Tibial nerve (tissue), 4 donors: ENCODE measurements around the gene BICDL2. TPM values are rescaled to one million over a fixed set of nuclear protein-coding genes. Genes with fewer than 3 reads are reported as not detected.
"Not testable (repeated sequence)": the region's sequence is repeated elsewhere in the genome, so short reads cannot be mapped to it uniquely, and the experiment has no call there.

Source experiments
- DNase-seq, 2 donors: peaks; one replicate each; pipeline ENCODE4 v3.0.0-alpha.2; 2019; ENCODE audit warnings: low spot score in 2 of 2
- H3K27ac ChIP-seq, 4 donors: fragments of 200-600 bp; sonication (generic) in 3 of 4; one replicate each; pipeline ENCODE4 v1.5.1; 2017 to 2019; ENCODE audit warnings: mild to moderate bottlenecking in 1 of 4
- H3K27me3 ChIP-seq, 2 donors: fragments of 200-600 bp; sonication (generic) in 1 of 2; one replicate each; pipeline versions ENCODE4 v1.5.1 to v1.6.0; 2017 to 2019
- H3K36me3 ChIP-seq, 3 donors: fragments of 200-600 bp; sonication (generic); one replicate each; pipeline ENCODE4 v1.5.1; 2018 to 2019
- H3K4me1 ChIP-seq, 4 donors: fragments of 200-600 bp; sonication (generic) in 3 of 4; one replicate each; pipeline ENCODE4 v1.5.1; 2017 to 2019
- H3K4me3 ChIP-seq, 4 donors: fragments of 200-600 bp; sonication (generic) in 3 of 4; one replicate each; pipeline ENCODE4 v1.5.1; 2017 to 2019; ENCODE audit warnings: mild to moderate bottlenecking in 1 of 4, moderate library complexity in 1 of 4
- H3K9me3 ChIP-seq, 4 donors: fragments of 200-600 bp; sonication (generic) in 3 of 4; one replicate each; pipeline ENCODE4 v1.5.1; 2017 to 2019
- CTCF ChIP-seq, 5 experiments: fragments of 200-600 bp in 3 of 5; fragments of 450-650 bp in 2 of 5; sonication (generic) in 3 of 5; IDR thresholded peaks; one replicate each; pipeline ENCODE4 v1.5.1; 2016 to 2019; ENCODE audit warnings: antibody characterized with exemption in 5 of 5, mild to moderate bottlenecking in 3 of 5, moderate library complexity in 2 of 5
- EP300 ChIP-seq, 2 donors: sonication (generic); formaldehyde crosslinking; IDR thresholded peaks; one replicate each; pipeline ENCODE4 v1.6.1; 2017; ENCODE audit warnings: antibody characterized with exemption in 2 of 2, mild to moderate bottlenecking in 1 of 2
- POLR2A ChIP-seq, 2 donors: fragments of 450-650 bp; IDR thresholded peaks; one replicate each; pipeline ENCODE4 v1.6.1; 2017; ENCODE audit warnings: antibody characterized with exemption in 2 of 2, mild to moderate bottlenecking in 2 of 2, moderate library complexity in 2 of 2
- WGBS, 2 donors: methylation state at CpG; one replicate each; pipeline ENCODE4 v1.1.5; 2018; 5-methylcytosine and 5-hydroxymethylcytosine counted together
- total RNA-seq, 4 donors: library from RNA; depleted of rRNA; stranded (reverse); fragments of >200 nt; gene quantifications; one replicate each; pipeline ENCODE4 v1.1.0, GENCODE V29; 2016

Gene BICDL2
- total RNA-seq, 4 donors from 2014 or later, result not detected

- no peaks in the 10 kb centered on the region for H3K36me3 ChIP-seq
- H3K27me3 ChIP-seq, result peaks cover 0 to 18% of the 10 kb centered on the region in 2 donors
- 83 to 87% methylated on average over 7 of the region's 7 CpGs for WGBS, 2 donors
- no peak overlapping the region for H3K27ac ChIP-seq
- H3K4me1 ChIP-seq, result no peaks in the 10 kb centered on the region
- TF ChIP-seq CTCF (IDR thresholded peaks at IDR 0.05) (no peak), EP300 (IDR thresholded peaks at IDR 0.05) (no peak), POLR2A (IDR thresholded peaks at IDR 0.05) (no peak)
- no peak for DNase-seq
- H3K4me3 ChIP-seq, result no peak overlapping the region
- no peaks in the 10 kb centered on the region for H3K9me3 ChIP-seq
Measured at GRCh38 chr16:3073448-3073847, 36.7 kb upstream of the BICDL2 start.

- DNase-seq, H3K27ac ChIP-seq, H3K36me3 ChIP-seq, H3K4me1 ChIP-seq, H3K4me3 ChIP-seq, H3K9me3 ChIP-seq: not testable (repeated sequence)
- 64 to 83% methylated on average over 8 to 10 of the region's 18 CpGs for WGBS, 2 donors
- peaks cover 0 to 18% of the 10 kb centered on the region in 2 donors for H3K27me3 ChIP-seq
Measured at GRCh38 chr16:3072576-3073263, 36.0 kb upstream of the BICDL2 start.

- not testable (repeated sequence) for H3K36me3 ChIP-seq, H3K27ac ChIP-seq, DNase-seq, H3K4me3 ChIP-seq, H3K4me1 ChIP-seq, H3K9me3 ChIP-seq
- WGBS, 2 donors, result 83 to 91% methylated on average over 1 of the region's 4 CpGs
- peaks cover 0 to 18% of the 10 kb centered on the region in 2 donors for H3K27me3 ChIP-seq
Measured at GRCh38 chr16:3072148-3072547, 35.4 kb upstream of the BICDL2 start.

GRCh38 chr16:3071655-3072054, 34.9 kb upstream of the BICDL2 start:
- Histone ChIP-seq H3K27ac (no peak overlapping the region), H3K4me3 (no peak overlapping the region), H3K9me3 (no peaks in the 10 kb centered on the region), H3K36me3 (no peaks in the 10 kb centered on the region), H3K27me3 (peaks cover 0 to 17% of the 10 kb centered on the region in 2 donors), H3K4me1 (no peaks in the 10 kb centered on the region)
- TF ChIP-seq EP300 (IDR thresholded peaks at IDR 0.05), result no peak
- no peak for TF ChIP-seq POLR2A (IDR thresholded peaks at IDR 0.05)
- no peak for TF ChIP-seq CTCF (IDR thresholded peaks at IDR 0.05)
- 85 to 89% methylated on average over 7 of the region's 7 CpGs for WGBS, 2 donors
- DNase-seq, result no peak

- Histone ChIP-seq H3K4me1 (no peaks in the 10 kb centered on the region), H3K4me3 (no peak overlapping the region), H3K36me3 (no peaks in the 10 kb centered on the region), H3K9me3 (no peaks in the 10 kb centered on the region), H3K27ac (no peak overlapping the region), H3K27me3 (peaks cover 0 to 10% of the 10 kb centered on the region in 2 donors)
- WGBS, 2 donors, result 80 to 82% methylated on average over 7 to 9 of the region's 9 CpGs
- TF ChIP-seq CTCF (IDR thresholded peaks at IDR 0.05), result no peak
- TF ChIP-seq POLR2A (IDR thresholded peaks at IDR 0.05), result no peak
- no peak for TF ChIP-seq EP300 (IDR thresholded peaks at IDR 0.05)
- DNase-seq, result no peak
Measured at GRCh38 chr16:3070608-3071111, 33.9 kb upstream of the BICDL2 start.

- not testable (repeated sequence) for H3K9me3 ChIP-seq, DNase-seq, H3K27me3 ChIP-seq, H3K4me3 ChIP-seq, H3K36me3 ChIP-seq, H3K27ac ChIP-seq
- peaks cover 0 to 11% (median 2%) of the 10 kb centered on the region in 4 donors for H3K4me1 ChIP-seq
- WGBS, 2 donors, result 82 to 87% methylated on average over 10 of the region's 11 CpGs
Measured at GRCh38 chr16:3069146-3069545, 32.4 kb upstream of the BICDL2 start.
